Adrenal gland (tissue), 5 donors: ENCODE measurements around the gene POTEI.
"Not testable (repeated sequence)": the region's sequence is repeated elsewhere in the genome, so short reads cannot be mapped to it uniquely, and the experiment has no call there.

Experiments used
- POLR2A ChIP-seq, 2 donors: fragments of 450-650 bp; IDR thresholded peaks; one replicate each; pipeline ENCODE4 v1.6.1; 2017; ENCODE audit warnings: antibody characterized with exemption in 2 of 2, mild to moderate bottlenecking in 2 of 2, moderate library complexity in 1 of 2
- TF ChIP-seq, protein P1 (sequence below), 6 experiments: fragments of 450-650 bp in 4 of 6; fragments of 200-600 bp in 2 of 6; sonication (generic) in 1 of 6; IDR thresholded peaks; 1 replicate in 5 of 6; 2 replicates in 1 of 6; pipeline versions ENCODE4 v1.5.1 to v1.8.0; 2016 to 2021; ENCODE audit warnings: antibody characterized with exemption in 6 of 6, mild to moderate bottlenecking in 2 of 6, moderate library complexity in 1 of 6
- donor health status: DM: no; HTN: no; CAD: no.

DNA sequence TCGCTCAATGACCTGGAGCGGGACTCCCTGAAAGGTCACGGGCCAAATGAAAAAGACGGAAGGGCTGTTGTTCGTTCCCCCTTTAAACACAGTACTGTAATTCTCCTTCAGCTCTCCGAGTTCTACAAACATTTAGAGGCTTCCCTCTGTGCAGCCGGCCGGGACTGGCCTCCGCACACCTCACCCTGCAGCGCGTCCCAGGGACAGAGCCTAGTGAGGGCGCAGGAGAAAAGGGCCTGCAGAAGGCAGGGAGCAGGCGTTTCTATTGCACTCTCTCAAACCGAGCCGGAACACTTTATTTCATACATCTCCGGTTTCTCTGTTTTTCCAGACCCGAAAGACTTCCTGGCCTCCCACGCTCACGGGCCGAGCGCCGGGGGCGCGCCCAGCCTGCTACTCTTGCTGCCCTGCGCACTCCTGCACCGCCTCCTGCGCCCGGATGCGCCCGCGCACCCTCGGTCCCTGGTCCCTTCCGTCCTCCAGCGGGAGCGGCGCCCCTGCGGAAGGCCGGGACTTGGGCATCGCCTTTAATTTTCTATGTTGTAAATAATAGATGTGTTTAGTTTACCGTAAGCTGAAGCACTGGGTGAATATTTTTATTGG, 18.3 kb upstream of the POTEI start:
- TF ChIP-seq, protein P1, sequence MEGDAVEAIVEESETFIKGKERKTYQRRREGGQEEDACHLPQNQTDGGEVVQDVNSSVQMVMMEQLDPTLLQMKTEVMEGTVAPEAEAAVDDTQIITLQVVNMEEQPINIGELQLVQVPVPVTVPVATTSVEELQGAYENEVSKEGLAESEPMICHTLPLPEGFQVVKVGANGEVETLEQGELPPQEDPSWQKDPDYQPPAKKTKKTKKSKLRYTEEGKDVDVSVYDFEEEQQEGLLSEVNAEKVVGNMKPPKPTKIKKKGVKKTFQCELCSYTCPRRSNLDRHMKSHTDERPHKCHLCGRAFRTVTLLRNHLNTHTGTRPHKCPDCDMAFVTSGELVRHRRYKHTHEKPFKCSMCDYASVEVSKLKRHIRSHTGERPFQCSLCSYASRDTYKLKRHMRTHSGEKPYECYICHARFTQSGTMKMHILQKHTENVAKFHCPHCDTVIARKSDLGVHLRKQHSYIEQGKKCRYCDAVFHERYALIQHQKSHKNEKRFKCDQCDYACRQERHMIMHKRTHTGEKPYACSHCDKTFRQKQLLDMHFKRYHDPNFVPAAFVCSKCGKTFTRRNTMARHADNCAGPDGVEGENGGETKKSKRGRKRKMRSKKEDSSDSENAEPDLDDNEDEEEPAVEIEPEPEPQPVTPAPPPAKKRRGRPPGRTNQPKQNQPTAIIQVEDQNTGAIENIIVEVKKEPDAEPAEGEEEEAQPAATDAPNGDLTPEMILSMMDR (IDR thresholded peaks at IDR 0.05): not testable (repeated sequence)
- not testable (repeated sequence) for TF ChIP-seq POLR2A (IDR thresholded peaks at IDR 0.05)
